HG02943 (cell line): ENCODE measurements around the gene SCYGR7.
"Not testable (repeated sequence)": the region's sequence is repeated elsewhere in the genome, so short reads cannot be mapped to it uniquely, and the experiment has no call there.

ENCODE experiments used
- ATAC-seq: cut with Tn5 transposase; IDR thresholded peaks from one replicate; pipeline ENCODE4 v1.9.1; 2021; ENCODE audit warnings: mild to moderate bottlenecking, low read depth, moderate library complexity; ENCODE audit not compliant: unreplicated experiment

SCYGR7 gene

GRCh38 chr2:227756261-227756660, 28.1 kb downstream of the SCYGR7 start:
- ATAC-seq, result not testable (repeated sequence)

GRCh38 chr2:227759411-227760118, 31.4 kb downstream of the SCYGR7 start:
- no peak for ATAC-seq

- ATAC-seq, result no peak
These were observed 33.8 kb downstream of the SCYGR7 start for GRCh38 chr2:227761740-227762476.

- no peak for ATAC-seq
These were observed 37.7 kb downstream of the SCYGR7 start for GRCh38 chr2:227765788-227766372.

GRCh38 chr2:227766373-227766883, 38.3 kb downstream of the SCYGR7 start:
- ATAC-seq, result peak; percentile 98

GRCh38 chr2:227767830-227768229, 39.7 kb downstream of the SCYGR7 start:
- ATAC-seq, result no peak

GRCh38 chr2:227772197-227772661, 44.1 kb downstream of the SCYGR7 start:
- no peak for ATAC-seq

- no peak for ATAC-seq
These were observed 44.8 kb downstream of the SCYGR7 start for GRCh38 chr2:227772932-227773331.

GRCh38 chr2:227774011-227774624, 46.0 kb downstream of the SCYGR7 start:
- ATAC-seq, result no peak

GRCh38 chr2:227774895-227775842, 47.0 kb downstream of the SCYGR7 start:
- no peak for ATAC-seq
